ENCODE data around the gene CCDC85B.
A peak's percentile ranks its signal among the peaks of the same experiment; 100 is the strongest.

CCDC85B gene

GRCh38 chr11:65858681-65859087 is 31.8 kb upstream of the CCDC85B start:
- DNase-seq (ENCODE audit: low read depth), result peak; percentile 24
- TF ChIP-seq CTCF (IDR thresholded peaks at IDR 0.05; ENCODE audit: insufficient read depth, low read depth, low read length, missing control alignments), result no peak
- H3K4me3 ChIP-seq (ENCODE audit: low read length), result peak overlapping the region; percentile 92

- DNase-seq (ENCODE audit: low read depth), result peak; percentile 98
- TF ChIP-seq CTCF (IDR thresholded peaks at IDR 0.05; ENCODE audit: insufficient read depth, low read depth, low read length, missing control alignments), result no peak
- peak overlapping the region; percentile 92 for H3K4me3 ChIP-seq (ENCODE audit: low read length)
Observed at GRCh38 chr11:65859095-65859811, 31.2 kb upstream of the CCDC85B start.

GRCh38 chr11:65859812-65860277 is 30.6 kb upstream of the CCDC85B start:
- H3K4me3 ChIP-seq (ENCODE audit: low read length), result peak overlapping the region; percentile 92
- no peak for DNase-seq (ENCODE audit: low read depth)
- no peak for TF ChIP-seq CTCF (IDR thresholded peaks at IDR 0.05; ENCODE audit: insufficient read depth, low read depth, low read length, missing control alignments)

GRCh38 chr11:65860278-65861164 is 30.0 kb upstream of the CCDC85B start, which contains the start of gene MUS81:
Gene MUS81 (plus strand): TSS chr11:65860433. CDS start chr11:65860754, 321 bp downstream.
- peak; percentile 99 for DNase-seq (ENCODE audit: low read depth)
- H3K4me3 ChIP-seq (ENCODE audit: low read length), result peak within 1 kb of the TSS; percentile 92
- peak; percentile 90 for TF ChIP-seq CTCF (IDR thresholded peaks at IDR 0.05; ENCODE audit: insufficient read depth, low read depth, low read length, missing control alignments)

GRCh38 chr11:65861165-65861505 is 29.3 kb upstream of the CCDC85B start:
- peak overlapping the region; percentile 92 for H3K4me3 ChIP-seq (ENCODE audit: low read length)

More at GRCh38 chr11:65861165-65861505, 29.3 kb upstream of the CCDC85B start:
- no peak for TF ChIP-seq CTCF (IDR thresholded peaks at IDR 0.05; ENCODE audit: insufficient read depth, low read depth, low read length, missing control alignments)
- peak; percentile 28 for DNase-seq (ENCODE audit: low read depth)

All from epithelial cell of esophagus (primary cell).